HEK293T (cell line): ENCODE data around the gene SYTL1.
A peak's percentile ranks its signal among the peaks of the same experiment; 100 is the strongest.
"Not testable (repeated sequence)": the region's sequence is repeated elsewhere in the genome, so short reads cannot be mapped to it uniquely, and the experiment has no call there.

Source experiments
- CTCF ChIA-PET: fragments of 350-600 bp; formaldehyde crosslinking; extraction: SDS; loops from one replicate; lab custom pipeline; 2021; ENCODE audit warnings: antibody characterized with exemption, inconsistent platforms; lab: Yijun Ruan, JAX
- POLR2A ChIA-PET: fragments of 350-600 bp; formaldehyde crosslinking; extraction: SDS; loops from one replicate; lab custom pipeline; 2020; ENCODE audit warnings: antibody characterized with exemption, inconsistent platforms; lab: Yijun Ruan, JAX
- DNase-seq: peaks from one replicate; pipeline ENCODE4 v3.0.0; 2012; ENCODE audit warnings: mixed read lengths; ENCODE audit errors: extremely low spot score
- ARNT ChIP-seq: fragments of 450-650 bp; IDR thresholded peaks from 2 replicates; pipeline ENCODE4 v1.6.1; 2017; ENCODE audit warnings: mild to moderate bottlenecking
- BHLHE40 ChIP-seq: fragments of 450-650 bp; IDR thresholded peaks from 2 replicates; pipeline ENCODE4 v1.6.1; 2016; ENCODE audit warnings: mild to moderate bottlenecking, moderate library complexity, borderline replicate concordance
- CTBP1 ChIP-seq: fragments of 450-650 bp; IDR thresholded peaks from 2 replicates; pipeline ENCODE4 v1.6.1; 2016; ENCODE audit warnings: borderline replicate concordance
- ELF4 ChIP-seq: fragments of 450-650 bp; IDR thresholded peaks from 2 replicates; pipeline ENCODE4 v1.6.1; 2017; ENCODE audit warnings: antibody characterized with exemption
- FOXA1 ChIP-seq: fragments of 450-650 bp; IDR thresholded peaks from 2 replicates; pipeline ENCODE4 v1.6.1; 2016; ENCODE audit warnings: mild to moderate bottlenecking
- FOXK2 ChIP-seq: fragments of 450-650 bp; IDR thresholded peaks from 2 replicates; pipeline ENCODE4 v1.6.1; 2016; ENCODE audit warnings: mild to moderate bottlenecking
- FOXM1 ChIP-seq: fragments of 450-650 bp; IDR thresholded peaks from 2 replicates; pipeline ENCODE4 v1.6.1; 2017; ENCODE audit warnings: mild to moderate bottlenecking, borderline replicate concordance
- HDGF ChIP-seq: fragments of 450-650 bp; IDR thresholded peaks from 2 replicates; pipeline ENCODE4 v1.6.1; 2017; ENCODE audit warnings: antibody characterized with exemption, borderline replicate concordance
- L3MBTL2 ChIP-seq: fragments of 450-650 bp; conservative IDR thresholded peaks from 2 replicates; pipeline ENCODE4 v1.6.1; 2016; ENCODE audit warnings: mild to moderate bottlenecking
- LEF1 ChIP-seq: fragments of 450-650 bp; IDR thresholded peaks from 2 replicates; pipeline ENCODE4 v1.6.1; 2017; ENCODE audit warnings: mild to moderate bottlenecking, borderline replicate concordance
- NFRKB ChIP-seq: fragments of 450-650 bp; IDR thresholded peaks from 2 replicates; pipeline ENCODE4 v1.6.1; 2016; ENCODE audit warnings: mild to moderate bottlenecking, moderate library complexity
- PKNOX1 ChIP-seq: fragments of 450-650 bp; IDR thresholded peaks from 2 replicates; pipeline ENCODE4 v1.6.1; 2016
- SP1 ChIP-seq: fragments of 450-650 bp; IDR thresholded peaks from 2 replicates; pipeline ENCODE4 v1.6.1; 2017
- SUZ12 ChIP-seq: fragments of 450-650 bp; IDR thresholded peaks from 2 replicates; pipeline ENCODE4 v1.6.1; 2016; ENCODE audit warnings: mild to moderate bottlenecking
- TARDBP ChIP-seq: fragments of 450-650 bp; IDR thresholded peaks from 2 replicates; pipeline ENCODE4 v1.6.1; 2016
- ZNF384 ChIP-seq: fragments of 450-650 bp; IDR thresholded peaks from 2 replicates; pipeline ENCODE4 v1.6.1; 2016

SYTL1 gene

DNA sequence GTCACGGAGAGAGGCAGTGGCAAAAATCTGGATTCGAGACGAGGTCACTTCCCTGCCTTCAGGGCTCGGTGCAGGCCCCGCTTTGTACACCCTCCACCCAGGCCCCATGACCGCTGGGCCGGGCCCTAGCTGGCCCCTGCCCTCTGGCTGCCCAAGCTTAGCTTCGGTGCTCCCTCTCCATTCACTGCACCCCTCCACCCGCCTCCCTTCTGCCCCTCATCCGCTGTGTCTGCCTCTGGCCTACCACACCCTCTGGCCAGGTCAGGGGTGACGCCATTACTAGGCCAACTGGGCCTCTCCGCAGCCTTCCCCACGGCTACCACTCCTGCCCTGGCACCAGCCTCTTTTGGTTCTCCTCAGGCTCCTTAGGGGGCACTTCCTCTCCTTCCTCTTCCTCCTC lies 41.8 kb downstream of the SYTL1 start:
- POLR2A ChIA-PET, result no interaction called here

DNA sequence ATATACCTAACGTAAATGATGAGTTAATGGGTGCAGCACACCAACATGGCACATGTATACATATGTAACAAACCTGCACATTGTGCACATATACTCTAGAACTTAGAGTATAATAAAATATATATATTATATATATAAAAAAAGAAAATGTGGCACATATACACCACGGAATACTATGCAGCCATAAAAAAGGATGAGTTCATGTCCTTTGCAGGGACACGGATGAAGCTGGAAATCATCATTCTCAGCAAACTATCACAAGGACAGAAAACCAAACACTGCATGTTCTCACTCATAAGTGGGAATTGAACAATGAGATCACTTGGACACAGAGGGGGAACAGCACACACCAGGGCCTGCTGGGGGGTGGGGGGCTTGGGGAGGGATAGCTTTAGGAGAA lies 43.0 kb downstream of the SYTL1 start:
- DNase-seq, POLR2A ChIA-PET, CTCF ChIA-PET: not testable (repeated sequence)

More for the DNA sequence above, 41.8 kb downstream of the SYTL1 start:
- no peak for TF ChIP-seq SUZ12
- no peak for TF ChIP-seq L3MBTL2
- TF ChIP-seq HDGF, result no peak
- no peak for TF ChIP-seq NFRKB
- TF ChIP-seq FOXK2, result no peak
- TF ChIP-seq CTBP1, result no peak
- no peak for TF ChIP-seq LEF1
- TF ChIP-seq TARDBP, result no peak
- TF ChIP-seq BHLHE40, result no peak
- no peak for TF ChIP-seq FOXM1
- CTCF ChIA-PET, result interaction anchor here (0.6 to 2.6 kb wide), 2 partner anchors 18 to 156 kb away, joined by 7 to 8 read pairs; partner anchors contain the start of gene MAP3K6
- DNase-seq, result no peak

- CTCF ChIA-PET, result interaction anchor here (0.9 to 3.0 kb wide), 5 partner anchors 11 to 218 kb away, joined by 3 to 10 read pairs (median 8); no protein-coding TSS in a partner anchor
- no peak for TF ChIP-seq HDGF
- TF ChIP-seq L3MBTL2, result no peak
- no peak for TF ChIP-seq NFRKB
- TF ChIP-seq SUZ12, result no peak
- no peak for TF ChIP-seq ARNT
- no peak for TF ChIP-seq ZNF384
- TF ChIP-seq PKNOX1, result no peak
- TF ChIP-seq FOXK2, result no peak
- DNase-seq, result peak; percentile 64
- POLR2A ChIA-PET, result interaction anchor here (2.8 kb wide), 1 partner anchor 22 kb away, joined by 15 read pairs; the partner anchor contains the start of gene MAP3K6
Measured at GRCh38 chr1:27388337-27389005, 46.6 kb downstream of the SYTL1 start.

DNA sequence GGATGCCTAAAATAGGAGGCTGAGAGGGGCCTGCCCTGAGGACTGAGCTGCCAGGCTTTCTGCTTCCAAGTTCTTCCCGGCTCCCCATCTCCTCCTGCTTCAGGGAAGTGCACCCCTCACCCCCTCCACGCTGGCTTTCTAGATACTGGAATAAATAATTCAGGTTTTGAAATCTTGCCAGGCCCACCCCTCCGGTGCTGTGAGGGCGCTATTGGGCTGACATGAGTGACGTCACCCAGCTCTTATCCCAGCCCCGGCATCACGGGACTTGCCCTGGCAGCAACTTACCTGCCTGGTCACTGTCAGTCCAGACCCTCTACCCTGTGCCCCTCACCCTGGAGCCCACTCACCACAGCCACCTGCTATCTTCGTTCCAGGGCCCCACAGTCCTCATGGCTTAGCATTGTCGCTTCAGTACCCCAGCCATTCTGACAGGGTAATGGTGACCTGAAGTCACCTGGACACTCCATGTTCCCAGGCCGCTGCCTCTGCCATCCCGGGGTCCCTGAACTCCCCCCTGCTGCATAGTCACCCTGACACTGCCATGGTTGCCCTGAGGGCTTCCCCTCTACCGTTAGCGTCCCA lies 49.8 kb downstream of the SYTL1 start:
- POLR2A ChIA-PET, result interaction anchor here (1.6 kb wide), 1 partner anchor 25 kb away, joined by 5 read pairs; the partner anchor contains the start of gene MAP3K6
- no peak for DNase-seq
- CTCF ChIA-PET, result interaction anchor here (0.6 to 2.2 kb wide), 5 partner anchors 15 to 96 kb away, joined by 3 to 7 read pairs (median 5); partner anchors contain the start of gene MAP3K6

DNA sequence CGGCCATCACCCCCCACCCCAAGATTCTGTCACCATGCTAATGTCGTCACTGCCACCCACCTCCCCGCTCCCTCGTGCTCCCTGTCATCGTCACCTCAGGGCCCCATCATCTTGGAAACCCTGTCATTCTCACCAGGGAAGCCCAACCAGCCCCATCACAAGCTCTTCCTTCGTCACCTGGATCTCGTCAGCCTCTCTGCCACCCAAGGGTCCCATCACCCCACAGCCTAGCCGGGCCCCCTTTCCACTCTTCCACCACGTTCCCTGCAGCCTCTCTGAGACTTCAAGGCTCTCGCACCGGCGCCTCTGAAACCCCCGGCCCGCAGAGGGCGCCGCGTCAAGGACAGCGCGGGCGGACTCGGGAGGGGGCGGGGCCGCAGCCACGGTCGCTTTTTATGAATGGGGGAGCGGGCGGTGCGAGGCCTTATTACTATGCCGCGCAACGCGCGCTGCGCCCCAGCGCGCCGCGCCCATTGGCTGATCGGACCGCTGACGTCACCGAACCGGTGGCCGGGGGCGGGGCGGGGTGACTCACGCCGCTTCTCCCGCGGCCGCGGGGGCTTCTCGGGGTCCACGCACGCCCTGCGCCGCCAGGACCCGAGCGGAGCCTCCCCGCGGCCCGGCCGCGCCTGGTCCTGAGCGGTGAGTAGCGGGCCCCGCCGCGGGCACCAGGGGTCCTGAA lies 50.4 kb downstream of the SYTL1 start, which contains the start of gene GPR3:
TSS of gene GPR3 (plus strand) at position 527 of the 682 bp plus-strand sequence. CDS start 1,177 bp downstream, outside the sequence.
- peak; percentile 95 for DNase-seq
- ChIA-PET CTCF (interaction anchor here (1.1 to 2.2 kb wide), 3 partner anchors 23 to 96 kb away, joined by 5 to 7 read pairs (median 6); no protein-coding TSS in a partner anchor), POLR2A (no interaction called here)
- TF ChIP-seq HDGF (no peak), L3MBTL2 (peak; percentile 50; the same call in 1 of the 2 replicates)

More for the DNA sequence above, 49.8 kb downstream of the SYTL1 start:
- TF ChIP-seq BHLHE40 (no peak), L3MBTL2 (no peak), CTBP1 (no peak), ELF4 (no peak), FOXK2 (no peak), LEF1 (no peak), TARDBP (no peak), HDGF (no peak), FOXA1 (no peak), PKNOX1 (no peak), ZNF384 (no peak), ARNT (no peak), SP1 (no peak), FOXM1 (no peak)

DNA sequence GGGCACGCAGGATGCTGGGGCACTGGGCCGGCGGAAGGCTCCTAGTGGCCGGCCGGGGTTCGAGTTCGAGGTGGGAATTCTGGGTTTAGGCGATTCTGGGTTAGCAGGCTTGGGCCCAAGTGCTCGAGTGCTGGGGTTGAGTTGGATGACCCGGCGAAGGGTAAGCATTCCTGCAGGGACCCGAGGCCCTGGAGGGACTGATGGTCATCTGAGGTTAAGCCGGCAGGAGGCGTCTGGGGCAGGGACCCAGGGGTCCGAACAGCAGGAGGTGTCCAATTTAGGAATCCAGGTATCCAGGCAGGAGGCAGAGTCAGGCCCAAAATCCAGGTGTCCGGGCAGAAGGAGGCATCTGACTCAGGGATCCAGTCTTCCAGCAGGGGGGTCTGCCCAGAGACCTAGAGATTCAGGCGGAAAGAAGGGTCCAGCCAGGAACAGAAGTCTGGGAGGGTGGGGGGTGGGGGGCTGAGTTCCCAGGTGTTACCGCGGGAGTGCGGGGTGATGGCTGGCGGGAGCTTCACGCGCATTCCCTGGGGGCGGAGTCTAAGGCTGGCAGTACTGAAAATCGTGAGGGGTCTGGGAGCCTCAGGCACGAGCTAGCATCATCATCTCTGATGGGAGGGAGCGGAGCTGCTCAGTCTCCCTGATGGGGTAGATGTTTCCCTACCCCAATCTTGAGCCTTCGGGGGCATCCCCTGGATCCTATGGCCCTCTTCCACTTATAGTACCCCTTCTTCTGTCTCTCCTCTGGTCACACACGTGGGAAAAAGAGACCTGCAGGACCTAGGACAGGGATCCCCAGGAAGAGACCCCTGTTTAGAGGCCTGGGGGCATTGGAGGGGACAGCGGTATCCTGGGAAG lies 51.2 kb downstream of the SYTL1 start:
- no peak for TF ChIP-seq ZNF384
- no peak for TF ChIP-seq NFRKB
- TF ChIP-seq FOXA1, result no peak
- TF ChIP-seq TARDBP, result no peak
- TF ChIP-seq BHLHE40, result no peak
- no peak for TF ChIP-seq PKNOX1
- no peak for TF ChIP-seq SUZ12
- TF ChIP-seq L3MBTL2, result no peak
- ChIA-PET CTCF (interaction anchor here (0.9 to 1.0 kb wide), 2 partner anchors 36 to 270 kb away, joined by 3 read pairs; no protein-coding TSS in a partner anchor), POLR2A (no interaction called here)
- peak; percentile 27 for DNase-seq
